Urothelium cell line (cell line): Measurements from ENCODE around the gene CLPTM1L.
A peak's percentile ranks its signal among the peaks of the same experiment; 100 is the strongest.

Experiments used
- DNase-seq: peaks from one replicate; pipeline ENCODE4 v3.0.0; 2011; ENCODE audit warnings: low spot score, mixed read lengths
- FAIRE-seq: peaks from 2 replicates; lab custom pipeline; 2011; peaks lifted over from hg19 to GRCh38; lab: Jason Lieb, UNC

Gene CLPTM1L

DNA sequence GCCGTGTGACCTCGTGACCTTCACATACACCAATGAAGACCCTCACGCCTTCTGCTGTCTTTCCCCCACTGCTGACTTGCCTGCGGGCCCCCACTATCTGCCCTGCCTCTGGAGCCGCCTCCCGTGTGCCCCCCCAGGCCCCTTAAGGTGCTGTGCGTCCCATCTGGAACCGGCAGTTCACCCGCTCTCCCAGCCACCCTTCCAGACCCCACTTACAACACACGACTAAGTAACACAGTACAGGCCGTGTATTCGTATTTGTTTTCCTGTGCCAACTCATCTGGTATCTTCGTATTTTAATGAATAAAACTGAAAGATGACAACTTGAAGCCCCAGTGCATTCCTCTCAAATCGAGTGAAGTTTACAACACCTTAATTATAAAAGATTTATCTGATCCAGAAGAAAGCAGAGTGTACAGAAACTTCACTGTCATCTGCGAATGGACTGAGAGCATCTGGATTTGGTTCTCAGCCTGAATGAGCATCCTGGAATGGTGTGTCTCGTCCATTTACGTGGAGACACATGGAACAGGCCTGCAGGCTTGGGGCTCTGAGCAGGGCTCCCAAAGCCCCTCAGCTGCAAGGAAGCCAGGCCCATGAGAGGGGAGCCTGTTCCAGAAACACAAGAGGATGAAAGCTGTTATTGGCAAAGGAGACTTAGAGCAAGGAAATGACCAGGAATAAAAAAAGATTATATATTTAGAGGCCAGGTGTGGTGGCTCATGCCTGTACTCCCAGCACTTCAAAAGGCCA lies 28.1 kb downstream of the CLPTM1L start:
- DNase-seq (no peak), FAIRE-seq (peak; percentile 48)

DNA sequence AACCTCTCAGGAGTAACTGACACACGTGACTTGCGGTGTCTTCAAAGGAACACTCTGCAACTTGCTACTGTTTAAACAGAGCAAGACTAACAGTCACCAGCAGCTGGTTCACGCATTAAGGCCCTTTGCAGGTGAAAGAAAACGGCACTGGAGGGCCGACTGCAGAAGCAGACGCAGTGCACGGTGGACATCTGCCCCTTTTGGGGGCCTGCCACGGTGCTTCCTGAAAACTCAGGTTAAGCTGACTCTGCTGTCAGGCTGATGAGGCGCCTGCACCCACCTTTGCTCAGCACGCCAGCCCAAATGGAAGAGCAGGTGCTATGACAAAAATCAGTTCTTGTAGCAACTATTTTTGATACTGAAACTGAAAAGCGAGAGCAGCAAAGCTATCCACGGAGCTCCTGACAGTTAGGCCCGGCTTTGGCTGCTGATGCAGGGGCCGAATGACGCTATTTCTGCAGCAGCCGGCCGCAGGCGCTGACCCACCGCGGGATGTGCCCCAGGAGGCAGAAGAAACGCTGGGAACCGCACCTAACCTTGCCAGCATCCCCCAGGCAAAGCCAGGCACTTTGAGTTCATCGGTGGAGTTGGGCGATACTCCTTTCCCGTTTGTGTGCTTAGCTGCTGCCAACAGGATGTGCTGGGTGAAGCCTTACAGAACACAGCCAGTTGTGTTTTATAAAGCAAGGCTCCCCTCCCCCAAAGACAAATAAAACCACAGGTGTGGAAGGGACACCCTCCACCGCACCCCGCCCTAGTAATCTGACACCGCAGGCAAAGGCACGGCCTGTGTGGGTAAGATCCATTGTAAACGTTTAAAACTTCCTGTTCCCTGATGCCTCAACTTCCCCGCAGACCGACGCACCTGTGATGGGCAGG lies 29.0 kb downstream of the CLPTM1L start:
- peak; percentile 79 for DNase-seq
- FAIRE-seq = peak; percentile 66

DNA sequence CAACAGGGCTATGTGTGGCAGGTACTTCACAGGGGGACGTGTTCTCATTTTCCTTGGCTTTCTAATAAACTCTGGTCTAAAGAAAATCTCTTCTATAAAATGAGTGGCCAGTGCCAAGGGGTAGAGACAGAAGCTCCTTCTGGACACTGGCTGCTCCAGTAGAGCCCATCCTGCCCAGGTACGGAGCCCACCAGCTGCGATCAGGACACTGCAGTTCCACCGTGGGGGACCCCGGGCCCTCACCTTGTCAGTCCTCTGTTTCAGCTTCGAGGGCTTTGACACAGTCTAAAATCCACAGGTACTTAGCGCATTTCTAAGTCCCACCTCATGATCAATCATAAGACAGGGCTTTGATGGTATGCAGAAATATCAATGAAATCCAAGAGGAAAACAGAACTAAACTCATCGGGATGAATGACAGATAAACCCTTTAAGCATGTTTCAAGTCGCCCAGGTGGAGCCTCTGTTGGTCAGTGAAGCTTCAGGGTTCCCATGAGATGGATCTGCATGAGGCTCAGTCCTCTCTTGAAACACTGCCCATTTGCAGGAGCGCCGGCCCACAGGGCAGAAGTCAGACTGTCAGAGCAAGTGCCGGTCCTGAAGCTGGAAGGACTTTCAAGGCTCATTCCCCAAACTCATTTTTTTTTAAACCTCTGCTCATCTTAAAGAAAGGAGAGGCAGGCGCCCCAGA lies 29.7 kb downstream of the CLPTM1L start:
- DNase-seq = no peak
- no peak for FAIRE-seq

DNA sequence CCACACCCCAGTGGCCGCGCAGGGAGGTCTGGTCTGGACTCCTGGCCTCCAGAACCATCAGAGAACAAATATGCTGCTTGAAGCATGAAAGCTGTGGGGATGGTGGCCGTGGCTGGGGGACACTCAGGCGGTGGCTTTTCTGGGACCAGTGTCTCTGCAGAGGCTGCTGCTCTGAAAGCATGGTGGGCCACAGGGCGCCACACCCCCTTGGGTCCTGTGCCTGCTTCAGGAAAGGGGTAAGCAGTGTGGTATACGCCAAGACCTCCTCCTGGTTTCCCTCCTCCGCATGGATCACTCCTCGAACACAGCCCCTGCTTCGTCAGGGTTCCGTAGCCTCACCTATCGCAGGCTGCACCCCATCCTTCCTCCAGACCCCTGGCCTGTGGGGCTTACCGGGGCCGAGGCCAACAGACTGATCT lies 30.3 kb downstream of the CLPTM1L start:
- no peak for DNase-seq
- FAIRE-seq = no peak

DNA sequence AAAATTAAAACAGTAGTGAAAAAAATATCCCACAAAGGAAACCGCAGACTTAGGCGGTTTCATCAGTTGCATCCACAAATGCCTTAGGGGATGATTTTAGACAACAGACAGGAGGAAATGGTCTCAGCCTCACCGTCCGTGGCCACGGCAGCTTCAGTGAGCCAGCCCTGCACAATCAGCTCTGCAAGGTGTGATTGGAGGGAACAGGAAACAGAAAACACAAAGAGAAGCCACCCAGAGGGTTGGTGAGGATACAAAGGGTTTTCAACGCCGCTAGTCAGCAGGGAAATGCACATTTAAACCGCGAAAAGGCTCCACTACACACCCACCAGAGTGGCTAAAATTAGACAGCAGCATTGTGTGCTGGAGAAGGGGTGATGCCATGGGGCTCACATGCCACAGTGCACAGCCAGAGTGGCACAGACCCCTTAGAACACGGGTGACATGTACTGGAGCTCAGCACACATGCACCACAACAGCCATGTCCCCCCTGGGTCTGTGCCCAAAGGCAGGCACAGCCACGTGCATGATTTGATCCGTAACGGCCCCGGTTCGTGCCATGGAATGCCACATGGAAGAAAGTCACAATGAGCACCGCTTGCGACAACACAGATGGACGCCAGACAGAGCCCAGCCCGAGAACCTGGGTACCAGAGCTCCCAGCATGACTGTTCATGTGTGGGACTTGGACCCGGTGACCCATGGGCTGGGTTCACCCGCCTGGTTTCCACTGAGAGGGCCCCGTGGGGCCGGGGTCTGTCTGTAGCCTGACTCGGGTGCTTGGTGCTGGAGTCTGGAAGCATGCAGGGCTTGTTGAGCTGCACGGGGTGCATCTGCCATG lies 31.7 kb downstream of the CLPTM1L start:
- FAIRE-seq = peak; percentile 62
- no peak for DNase-seq

DNA sequence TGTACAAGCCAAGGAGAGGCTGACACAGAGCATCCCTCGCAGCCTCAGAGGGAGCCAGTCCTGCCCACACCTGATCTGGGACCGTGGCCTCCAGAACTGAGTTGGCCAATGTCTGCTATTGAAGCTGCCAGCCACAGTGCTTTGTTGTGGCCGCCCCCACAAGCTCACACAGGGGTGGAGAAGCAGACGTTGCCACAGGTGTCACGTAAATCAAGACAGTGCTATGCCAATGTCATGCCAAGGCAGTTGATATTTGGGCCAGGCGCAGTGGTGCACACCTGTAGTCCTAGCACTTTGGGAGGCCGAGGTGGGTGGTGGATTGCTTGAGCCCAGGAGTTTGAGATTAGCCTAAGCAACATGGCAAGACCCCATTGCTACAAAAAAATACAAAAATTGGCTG lies 32.7 kb downstream of the CLPTM1L start:
- DNase-seq (no peak), FAIRE-seq (no peak)

DNA sequence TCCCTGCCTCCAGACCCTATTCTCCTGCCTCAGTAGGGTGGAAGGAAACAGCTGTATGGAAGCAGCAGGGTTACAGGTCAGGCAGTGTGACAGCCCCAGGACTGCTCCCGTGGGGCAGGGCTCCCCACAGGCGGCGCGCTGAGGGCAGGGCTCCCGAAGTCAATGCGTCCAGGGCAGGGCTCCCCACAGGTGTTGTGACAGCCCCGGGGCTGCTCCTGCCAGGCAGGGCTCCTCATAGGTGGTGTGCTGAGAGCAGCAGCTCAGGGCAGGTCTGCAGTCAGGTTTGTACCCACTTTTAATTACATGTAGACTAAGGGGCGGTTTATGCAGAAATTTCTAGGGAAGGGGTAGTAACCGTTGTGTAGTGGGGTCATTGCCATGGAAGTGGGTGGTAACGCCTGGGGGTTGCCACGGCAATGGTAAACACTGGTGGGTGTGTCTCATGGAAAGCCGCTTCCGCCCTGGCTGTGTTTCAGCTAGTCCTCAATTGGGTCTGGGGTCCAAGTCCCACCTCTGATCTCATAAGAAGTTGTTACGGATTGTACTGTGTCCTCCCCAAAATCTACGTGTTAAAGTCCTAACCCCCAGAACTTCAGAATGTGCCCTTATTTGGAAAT lies 33.4 kb downstream of the CLPTM1L start:
- DNase-seq (no peak), FAIRE-seq (no peak)

DNA sequence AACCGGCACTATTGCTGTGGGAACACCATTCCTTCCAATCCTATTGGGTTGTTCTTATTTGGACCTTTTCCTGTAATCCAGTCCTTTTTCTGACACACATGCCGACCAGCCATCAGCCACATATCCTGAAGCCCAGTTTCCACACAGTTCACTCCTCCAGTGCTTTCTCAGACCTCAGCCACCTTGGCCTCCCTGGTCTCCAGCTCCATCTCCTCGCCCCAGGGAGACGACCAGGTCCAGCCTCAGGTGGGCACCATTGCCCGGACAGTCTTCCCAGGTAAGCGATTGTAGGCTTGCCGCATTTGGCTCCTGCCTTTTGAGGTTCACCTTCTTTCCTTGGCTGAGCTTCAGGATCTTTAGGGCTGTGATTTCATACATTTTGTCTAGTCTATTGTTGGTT lies 34.8 kb downstream of the CLPTM1L start:
- DNase-seq = no peak
- no peak for FAIRE-seq

DNA sequence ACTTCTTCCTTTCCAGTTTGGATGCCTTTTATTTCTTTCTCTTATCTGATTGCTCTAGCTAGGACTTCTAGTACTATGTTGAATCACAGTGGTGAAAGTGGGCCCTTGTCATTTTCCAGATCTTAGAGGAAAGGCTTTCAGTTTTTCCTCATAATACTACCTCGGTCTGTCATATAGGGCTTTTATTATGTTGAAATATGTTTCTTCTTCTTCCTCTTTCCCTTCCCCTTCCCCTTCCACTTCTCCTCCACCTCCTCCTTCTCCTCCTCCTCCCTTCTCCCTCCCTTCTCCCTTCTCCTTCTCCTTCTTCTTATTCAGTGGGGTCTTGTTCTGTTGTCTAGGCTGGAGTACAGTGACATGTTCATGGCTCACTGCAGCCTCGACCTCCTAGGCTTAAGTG lies 40.9 kb downstream of the CLPTM1L start:
- no peak for DNase-seq
- no peak for FAIRE-seq

DNA sequence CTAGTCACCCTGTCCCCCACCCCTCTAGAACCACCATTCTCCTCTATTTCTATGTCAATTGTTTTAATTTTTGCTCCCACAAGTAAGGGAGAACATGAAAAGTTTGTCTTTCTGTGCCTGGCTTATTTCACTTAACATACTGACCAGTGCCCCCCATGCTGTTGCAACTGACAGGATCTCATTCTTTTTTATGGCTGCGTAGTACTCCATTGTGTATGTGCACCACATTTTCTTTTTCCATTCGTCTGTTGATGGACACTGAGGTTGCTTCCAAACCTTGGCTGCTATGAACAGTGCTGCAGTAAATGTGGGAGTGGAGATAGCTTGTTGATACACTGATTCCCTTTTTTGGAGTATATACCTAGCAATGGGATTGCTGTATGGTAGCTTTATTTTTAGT lies 42.6 kb downstream of the CLPTM1L start:
- DNase-seq (no peak), FAIRE-seq (no peak)

DNA sequence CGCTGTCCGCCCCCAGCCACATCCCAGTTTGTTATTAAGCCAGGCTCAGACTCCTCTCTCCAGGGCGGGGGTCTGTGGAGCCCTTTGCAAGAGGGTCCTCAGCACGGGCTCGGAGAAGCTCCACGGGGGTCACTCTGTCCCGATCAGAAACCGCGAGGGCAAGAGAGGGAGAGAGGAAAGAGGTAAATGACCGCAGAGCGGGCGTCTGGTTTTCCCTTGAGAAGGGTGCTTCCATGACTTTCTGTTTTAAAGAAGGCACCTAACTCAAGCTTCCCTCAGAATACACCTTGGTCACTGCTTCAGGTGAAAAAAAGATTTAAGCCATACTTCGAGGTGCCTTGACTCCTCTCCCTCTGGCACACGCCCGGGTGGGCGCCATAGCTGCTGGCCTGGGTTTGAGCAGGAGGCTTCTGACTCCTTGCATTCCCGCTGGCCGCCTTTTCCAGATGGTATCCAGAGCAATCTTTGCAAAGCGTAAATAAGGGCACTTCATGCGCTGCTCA lies 44.3 kb downstream of the CLPTM1L start:
- FAIRE-seq (no peak), DNase-seq (no peak)

DNA sequence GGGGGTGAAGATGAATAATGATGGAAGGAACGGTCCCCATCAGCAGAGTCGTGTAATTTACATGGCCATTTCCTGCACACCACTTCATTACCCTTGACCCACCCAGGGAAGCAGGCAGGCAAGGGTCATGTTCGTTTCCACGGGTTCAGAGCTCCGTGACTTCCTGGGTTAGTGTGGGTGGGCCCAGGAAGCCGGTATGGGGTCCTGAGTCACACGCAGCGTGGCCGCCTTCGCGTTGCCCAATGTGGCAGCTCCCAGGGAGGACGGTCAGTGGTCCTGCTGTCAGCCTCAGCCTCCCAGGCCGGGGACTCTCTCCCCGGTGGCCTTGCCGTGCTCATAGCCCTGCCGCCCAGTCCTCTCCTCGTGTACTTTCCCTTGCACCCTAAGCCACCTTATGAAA lies 44.9 kb downstream of the CLPTM1L start:
- DNase-seq = no peak
- FAIRE-seq = no peak

DNA sequence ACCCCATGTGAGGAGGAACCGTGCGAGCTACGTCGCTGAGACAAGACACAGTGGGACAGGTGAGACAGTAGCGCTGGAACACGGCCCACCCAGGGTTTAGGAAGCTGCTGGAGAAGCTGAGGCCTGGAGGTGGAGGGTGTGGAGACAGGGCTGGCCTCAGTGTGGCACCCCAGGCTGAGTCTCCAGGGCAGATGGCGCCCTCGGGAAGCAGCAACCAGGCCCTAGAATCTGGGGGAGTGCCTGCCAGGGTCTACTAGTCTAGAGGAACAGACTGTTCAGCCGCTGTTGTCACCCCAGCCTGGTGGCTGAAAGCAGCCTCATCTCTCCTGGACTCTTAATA lies 45.4 kb downstream of the CLPTM1L start:
- FAIRE-seq (no peak), DNase-seq (no peak)

DNA sequence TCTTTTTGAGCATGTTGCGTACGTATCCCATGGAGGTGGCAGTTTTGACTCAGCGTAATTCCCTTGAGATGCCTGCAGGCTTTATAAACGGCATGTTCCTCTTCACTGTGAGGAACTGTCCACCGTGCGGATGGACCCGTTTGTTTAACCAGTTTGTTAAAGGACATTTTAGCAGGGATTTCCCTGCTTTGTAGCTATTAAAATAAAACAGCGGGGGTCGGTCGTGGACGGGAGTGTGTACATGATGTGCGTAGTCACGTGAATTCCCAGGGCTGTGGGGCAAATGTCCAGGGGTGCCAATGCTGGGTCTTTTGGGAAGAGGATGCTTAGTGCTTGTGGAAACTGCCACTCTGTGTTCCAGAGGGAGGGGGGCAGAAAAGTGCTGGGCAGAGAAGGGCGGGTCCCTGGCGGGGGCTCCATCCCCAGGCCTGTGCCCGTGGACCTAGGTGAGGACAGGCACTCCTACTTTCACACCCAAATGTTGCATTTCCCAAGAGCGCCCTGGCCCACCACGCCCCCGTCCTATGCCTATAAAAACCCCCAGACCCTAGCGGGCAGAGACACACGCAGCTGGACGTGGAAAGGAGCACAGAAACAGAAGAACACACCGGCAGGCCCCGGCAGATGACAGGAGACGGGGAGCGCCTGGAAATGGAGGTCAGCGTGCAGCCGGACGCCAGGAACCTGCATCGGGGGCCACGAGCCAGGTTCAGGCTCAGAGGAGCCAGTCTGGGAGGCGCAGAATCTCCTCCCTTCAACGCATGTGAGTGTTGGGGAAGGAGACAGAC lies 46.0 kb downstream of the CLPTM1L start:
- DNase-seq (no peak), FAIRE-seq (no peak)

DNA sequence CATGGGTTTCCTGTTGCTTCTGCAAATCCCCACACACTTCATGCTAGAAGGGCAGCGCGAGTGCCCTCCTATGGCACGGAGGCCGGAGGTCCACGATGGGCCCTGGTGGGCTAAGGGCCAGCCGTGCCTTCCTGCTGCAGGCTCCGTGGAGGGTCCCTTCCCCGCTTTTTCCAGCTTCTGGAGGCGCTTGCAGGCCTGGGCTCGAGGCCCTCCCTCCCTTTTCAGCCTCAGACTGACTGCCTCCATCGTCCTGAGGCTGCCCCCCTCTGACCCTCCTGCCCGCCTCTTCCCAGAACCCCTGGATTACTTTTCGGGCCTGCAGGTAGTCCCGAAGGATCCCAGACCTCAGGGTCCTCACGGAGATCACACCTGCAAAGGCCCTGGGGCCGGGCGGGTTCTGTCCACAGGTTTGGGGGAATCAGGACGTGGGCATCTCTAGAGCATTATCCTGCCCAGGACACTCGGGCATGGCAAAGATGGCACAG lies 46.8 kb downstream of the CLPTM1L start:
- FAIRE-seq (no peak), DNase-seq (no peak)

DNA sequence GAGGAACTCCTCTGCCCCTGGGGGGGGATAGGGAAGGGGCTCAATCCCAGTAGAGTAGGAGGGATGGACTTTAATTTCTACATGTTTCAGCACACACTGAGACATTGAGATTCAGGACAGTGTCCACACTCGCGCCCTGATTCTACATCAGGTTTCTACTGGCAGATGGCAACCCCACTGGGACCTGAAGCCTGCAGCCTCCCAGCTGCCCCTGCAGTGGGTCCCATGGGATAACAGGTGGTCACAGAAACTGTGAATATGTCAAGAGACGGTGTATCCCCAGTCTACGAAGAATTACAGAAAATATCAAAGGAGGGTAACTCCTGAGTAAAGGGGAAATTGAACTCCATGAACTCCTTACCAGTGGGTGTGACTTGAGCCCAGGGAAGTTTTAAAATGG lies 47.7 kb downstream of the CLPTM1L start:
- FAIRE-seq (peak; percentile 66), DNase-seq (no peak)

DNA sequence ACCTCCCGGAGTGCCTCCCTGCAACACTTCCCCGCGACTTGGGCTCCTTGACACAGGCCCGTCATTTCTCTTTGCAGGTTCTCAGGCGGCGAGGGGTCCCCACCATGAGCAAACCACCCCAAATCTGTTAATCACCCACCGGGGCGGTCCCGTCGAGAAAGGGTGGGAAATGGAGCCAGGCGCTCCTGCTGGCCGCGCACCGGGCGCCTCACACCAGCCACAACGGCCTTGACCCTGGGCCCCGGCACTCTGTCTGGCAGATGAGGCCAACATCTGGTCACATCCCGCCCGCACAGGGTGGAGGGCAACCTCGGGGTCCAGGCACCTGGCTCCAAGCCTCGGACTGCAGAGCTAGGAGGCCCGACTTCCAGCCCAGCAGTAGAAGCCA lies 49.3 kb downstream of the CLPTM1L start:
- FAIRE-seq (no peak), DNase-seq (no peak)

DNA sequence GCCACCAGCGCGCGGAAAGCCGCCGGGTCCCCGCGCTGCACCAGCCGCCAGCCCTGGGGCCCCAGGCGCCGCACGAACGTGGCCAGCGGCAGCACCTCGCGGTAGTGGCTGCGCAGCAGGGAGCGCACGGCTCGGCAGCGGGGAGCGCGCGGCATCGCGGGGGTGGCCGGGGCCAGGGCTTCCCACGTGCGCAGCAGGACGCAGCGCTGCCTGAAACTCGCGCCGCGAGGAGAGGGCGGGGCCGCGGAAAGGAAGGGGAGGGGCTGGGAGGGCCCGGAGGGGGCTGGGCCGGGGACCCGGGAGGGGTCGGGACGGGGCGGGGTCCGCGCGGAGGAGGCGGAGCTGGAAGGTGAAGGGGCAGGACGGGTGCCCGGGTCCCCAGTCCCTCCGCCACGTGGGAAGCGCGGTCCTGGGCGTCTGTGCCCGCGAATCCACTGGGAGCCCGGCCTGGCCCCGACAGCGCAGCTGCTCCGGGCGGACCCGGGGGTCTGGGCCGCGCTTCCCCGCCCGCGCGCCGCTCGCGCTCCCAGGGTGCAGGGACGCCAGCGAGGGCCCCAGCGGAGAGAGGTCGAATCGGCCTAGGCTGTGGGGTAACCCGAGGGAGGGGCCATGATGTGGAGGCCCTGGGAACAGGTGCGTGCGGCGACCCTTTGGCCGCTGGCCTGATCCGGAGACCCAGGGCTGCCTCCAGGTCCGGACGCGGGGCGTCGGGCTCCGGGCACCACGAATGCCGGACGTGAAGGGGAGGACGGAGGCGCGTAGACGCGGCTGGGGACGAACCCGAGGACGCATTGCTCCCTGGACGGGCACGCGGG lies 49.9 kb downstream of the CLPTM1L start, which contains the start of gene TERT:
TERT (minus strand) TSS at position 234 of the 815 bp plus-strand sequence; CDS start at position 155, 79 bp downstream.
- FAIRE-seq = no peak
- no peak for DNase-seq
